Measurements from ENCODE around the gene MTCL1.
A peak's percentile ranks its signal among the peaks of the same experiment; 100 is the strongest.

MTCL1 gene

DNA sequence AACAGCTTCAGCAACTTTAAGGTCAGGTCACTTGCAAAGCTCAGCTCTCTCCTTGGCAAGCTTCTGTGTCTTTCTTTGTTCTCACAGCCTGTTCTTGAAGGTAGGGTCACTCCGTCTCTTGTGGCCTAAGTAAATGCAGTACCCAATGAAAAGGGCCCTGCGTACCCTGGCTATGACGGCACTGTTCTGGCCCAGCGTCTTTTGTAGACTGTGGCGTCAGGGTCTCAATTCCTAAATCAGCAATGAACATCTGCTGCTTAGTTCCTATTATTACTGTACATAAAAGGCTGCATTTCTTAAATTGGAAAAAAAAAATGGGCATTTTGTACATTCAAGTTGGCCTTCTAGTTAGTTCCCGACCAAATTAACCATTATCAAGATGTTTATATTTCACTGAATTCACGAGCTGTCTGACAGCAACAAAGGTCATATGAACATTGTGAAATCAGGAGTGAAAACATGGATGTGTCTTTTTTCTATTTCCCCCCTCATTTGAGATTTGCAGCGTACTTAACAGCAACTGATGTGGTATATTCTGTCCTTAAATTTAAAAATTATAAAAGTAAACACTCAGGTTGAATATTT, 17.0 kb upstream of the MTCL1 start:
- no peak for DNase-seq

DNA sequence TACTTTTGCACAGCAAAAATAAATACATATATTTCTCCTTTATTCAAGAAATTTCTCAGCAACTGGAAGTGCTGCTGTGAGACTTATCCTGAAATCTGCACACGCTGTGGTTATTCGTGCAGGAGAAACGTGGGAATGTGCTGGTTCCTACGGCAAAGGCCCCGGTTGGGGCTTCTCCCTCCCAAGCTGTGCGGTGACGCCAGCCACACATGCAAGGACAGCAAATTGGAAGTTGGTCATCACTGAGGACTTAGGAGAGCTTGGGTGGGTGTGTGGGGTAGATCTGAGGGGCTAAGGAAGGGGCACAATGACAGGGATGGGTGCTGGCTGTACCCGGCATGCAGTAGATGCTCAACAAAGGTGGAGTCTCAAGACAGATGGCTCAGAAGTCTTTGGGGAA, 16.5 kb upstream of the MTCL1 start:
- DNase-seq = no peak

DNA sequence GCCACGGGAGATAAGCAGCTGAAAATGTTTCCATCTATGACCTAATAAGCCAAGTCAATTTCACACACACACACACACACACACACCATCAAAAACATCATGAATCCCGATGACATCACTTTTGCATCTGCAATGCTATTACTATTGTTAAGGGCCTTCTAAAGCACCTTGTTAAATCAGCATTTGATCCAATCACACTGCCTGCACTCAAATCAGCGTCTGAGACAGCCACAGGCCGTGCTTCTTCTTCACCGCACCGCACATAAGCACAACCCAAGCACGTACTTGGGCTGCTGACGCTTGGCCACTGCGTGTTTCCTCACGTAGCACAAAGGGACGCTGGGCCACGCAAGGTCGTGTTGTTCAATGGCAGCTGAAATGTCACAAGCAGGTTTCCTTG, 15.8 kb upstream of the MTCL1 start:
- DNase-seq = no peak

DNA sequence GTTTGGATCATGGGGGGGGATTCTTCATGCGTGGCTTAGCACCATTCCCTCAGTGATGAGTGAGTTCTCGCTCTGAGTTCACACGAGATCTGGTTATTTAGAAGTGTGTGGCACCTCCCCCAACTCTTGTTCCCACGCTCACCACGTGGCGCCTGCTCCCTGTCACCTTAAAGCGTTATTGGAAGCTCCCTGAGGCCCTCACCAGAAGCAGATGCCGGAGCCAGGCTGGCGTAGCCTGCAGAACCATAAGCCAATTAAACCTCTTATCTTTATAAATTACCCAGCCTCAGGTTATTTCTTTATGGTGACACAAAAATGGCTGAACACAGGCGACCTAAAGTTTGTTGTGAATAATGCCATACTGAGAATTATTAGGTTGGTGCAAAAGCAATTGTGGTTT, 10.5 kb upstream of the MTCL1 start:
- no peak for DNase-seq

DNA sequence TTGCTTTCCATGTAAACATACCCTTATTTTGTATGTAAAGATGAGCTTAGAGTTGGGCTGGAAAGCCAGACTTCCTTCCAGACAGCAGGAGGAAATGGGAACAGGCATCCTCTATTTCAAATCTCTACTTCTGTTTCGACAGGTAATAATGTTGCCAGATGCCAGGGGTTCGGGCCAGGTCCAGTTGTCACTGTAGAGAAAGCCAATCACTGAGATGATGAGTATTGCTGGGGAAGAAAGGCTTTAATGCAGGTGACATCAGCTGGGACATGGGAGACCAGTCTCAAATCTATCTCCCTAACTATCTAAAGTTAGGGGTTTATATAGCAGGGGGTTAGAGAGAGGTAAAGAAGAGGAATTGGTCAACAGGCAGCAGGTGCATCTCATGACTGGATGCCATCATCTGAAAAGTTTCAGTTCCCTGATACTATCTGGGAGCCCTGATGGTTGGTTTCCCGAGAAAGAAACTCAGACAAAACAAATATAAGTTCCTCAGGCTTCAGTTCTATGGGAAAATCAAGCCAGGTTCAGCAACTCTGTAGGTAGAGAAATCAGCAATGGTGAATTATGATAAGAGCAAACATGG, 9.3 kb upstream of the MTCL1 start:
- no peak for DNase-seq

- peak; percentile 78 to 82 for DNase-seq
These were observed 8.6 kb upstream of the MTCL1 start for GRCh38 chr18:8696749-8697211.

GRCh38 chr18:8699126-8699525, 6.2 kb upstream of the MTCL1 start:
- no peak for DNase-seq

GRCh38 chr18:8699948-8700347, 5.4 kb upstream of the MTCL1 start:
- DNase-seq = no peak

DNA sequence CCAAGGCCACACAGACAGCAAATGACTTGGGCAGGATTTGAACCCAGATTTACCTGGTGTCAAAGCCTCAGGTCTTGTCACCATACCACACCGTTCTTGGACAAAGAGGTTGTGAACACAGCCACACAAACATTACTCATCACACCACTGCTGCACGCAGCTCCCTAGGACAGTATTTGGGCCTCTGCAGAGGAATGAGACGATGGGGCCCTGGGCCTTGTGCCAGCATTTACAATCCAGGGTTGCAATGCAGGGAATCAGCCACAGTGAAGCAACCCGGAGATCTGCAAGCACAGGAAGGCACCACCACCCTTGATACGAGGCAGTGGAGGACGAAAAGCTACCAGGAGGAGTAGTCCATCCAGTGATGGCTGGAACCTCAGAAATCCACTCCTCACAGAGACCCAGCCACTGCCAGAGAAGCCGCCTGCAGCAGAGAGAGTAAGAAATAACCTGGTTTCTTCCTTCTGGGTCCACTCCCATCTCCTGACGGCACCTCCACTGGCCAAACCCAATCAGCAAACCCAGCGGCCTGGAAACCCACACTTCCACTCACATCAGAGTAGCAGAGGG, 3.7 kb upstream of the MTCL1 start:
- DNase-seq = no peak

- DNase-seq = no peak
These were observed 2.7 kb upstream of the MTCL1 start for GRCh38 chr18:8702668-8703067.

- no peak for DNase-seq
These were observed 2.2 kb upstream of the MTCL1 start for GRCh38 chr18:8703092-8703709.

GRCh38 chr18:8703781-8704301, 1.5 kb upstream of the MTCL1 start:
- DNase-seq = no peak

- DNase-seq = peak; percentile 86
These were observed 757 bp upstream of the MTCL1 start for GRCh38 chr18:8704361-8705237.

GRCh38 chr18:8705961-8706790, 820 bp downstream of the MTCL1 start:
- DNase-seq = peak in 1 of 2 experiments; percentile 15

- no peak for DNase-seq
These were observed 1.6 kb downstream of the MTCL1 start for GRCh38 chr18:8706791-8707555.

- no peak for DNase-seq
These were observed 2.4 kb downstream of the MTCL1 start for GRCh38 chr18:8707556-8708300.

GRCh38 chr18:8708670-8709069, 3.3 kb downstream of the MTCL1 start:
- DNase-seq = no peak

DNA sequence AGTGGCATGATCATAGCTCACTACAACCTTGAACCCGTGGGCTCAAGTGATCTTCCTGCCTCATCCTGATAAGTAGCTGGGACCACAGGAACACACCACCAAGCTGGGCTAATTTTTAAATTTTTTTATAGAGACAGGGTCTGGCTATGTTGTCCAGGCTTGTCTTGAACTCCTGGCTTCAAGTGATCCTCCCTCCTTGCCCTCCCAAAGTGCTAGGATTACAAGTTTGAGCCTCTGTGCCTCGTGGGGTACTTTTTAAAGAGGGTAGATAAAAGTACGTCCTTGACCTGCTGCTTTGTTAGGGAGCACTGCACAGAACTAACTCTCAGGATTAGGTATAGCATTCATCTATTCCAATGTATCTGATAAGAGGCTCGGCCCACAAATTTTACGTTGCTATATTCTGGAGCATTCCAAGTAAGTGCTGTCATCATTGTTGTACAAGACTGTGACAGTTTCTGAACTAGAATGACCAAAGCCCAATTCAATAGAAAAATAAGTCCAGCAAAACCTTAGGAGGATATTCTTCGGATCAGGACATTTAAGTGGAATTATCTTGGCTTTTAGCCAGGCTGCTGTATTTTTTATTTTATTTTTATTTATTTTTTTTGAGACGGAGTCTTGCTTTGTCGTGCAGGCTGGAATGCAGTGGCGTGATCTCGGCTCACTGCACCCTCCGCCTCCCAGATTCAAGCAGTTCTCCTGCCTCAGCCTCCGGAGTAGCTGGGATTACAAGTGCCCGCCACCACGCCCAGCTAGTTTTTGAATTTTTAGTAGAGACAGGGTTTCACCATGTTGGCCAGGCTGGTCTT, 4.1 kb downstream of the MTCL1 start:
- DNase-seq = no peak

GRCh38 chr18:8711736-8712135, 6.4 kb downstream of the MTCL1 start:
- no peak for DNase-seq

- no peak for DNase-seq
These were observed 8.3 kb downstream of the MTCL1 start for GRCh38 chr18:8713691-8714090.

Measured in activated CD4-positive, alpha-beta T cell treated with anti-CD3 and anti-CD28 coated beads, Interleukin-2, amount 50 U/mL, for 48 hours (primary cell).